GM18907 (cell line): Measurements from ENCODE around the gene KCNK18.

Experiments
- ATAC-seq: cut with Tn5 transposase; IDR thresholded peaks from one replicate; pipeline ENCODE4 v1.9.1; 2021; ENCODE audit warnings: mild to moderate bottlenecking, moderate library complexity; ENCODE audit not compliant: unreplicated experiment

The KCNK18 gene

DNA sequence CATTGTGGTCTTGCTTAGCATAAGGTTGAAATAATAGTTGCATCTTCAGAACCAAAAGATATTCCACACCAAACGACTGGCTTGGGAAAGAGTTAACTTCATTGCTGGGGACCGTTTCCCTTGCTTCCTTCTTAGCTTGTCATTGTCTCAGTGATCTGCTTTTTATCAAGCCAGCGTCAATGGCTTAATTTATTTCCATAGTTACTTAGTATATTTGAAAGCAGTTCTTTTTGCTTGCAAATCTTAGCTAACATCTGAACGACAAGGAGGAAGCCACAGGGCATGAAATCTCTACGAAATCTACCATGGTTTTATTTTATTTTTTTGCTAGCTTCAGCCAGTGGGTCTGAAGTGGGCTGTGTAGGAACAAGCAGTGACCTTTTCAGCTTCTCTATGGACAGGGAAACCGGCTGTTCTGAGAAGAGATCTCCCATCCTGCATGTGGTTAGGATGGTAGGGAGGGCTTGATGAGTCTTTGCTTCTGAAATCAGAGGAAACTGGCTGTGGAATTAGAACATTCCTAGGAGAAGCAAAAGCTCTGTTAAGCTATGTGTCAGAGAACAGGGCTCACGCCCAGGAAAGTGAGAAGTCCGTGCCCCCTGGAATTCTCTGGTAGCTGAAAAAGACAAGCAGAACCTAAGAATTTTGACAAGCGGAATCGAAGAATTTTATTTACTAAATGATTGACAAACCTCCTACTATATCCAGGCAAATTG is 51.6 kb downstream of the KCNK18 start:
- ATAC-seq, result no peak

DNA sequence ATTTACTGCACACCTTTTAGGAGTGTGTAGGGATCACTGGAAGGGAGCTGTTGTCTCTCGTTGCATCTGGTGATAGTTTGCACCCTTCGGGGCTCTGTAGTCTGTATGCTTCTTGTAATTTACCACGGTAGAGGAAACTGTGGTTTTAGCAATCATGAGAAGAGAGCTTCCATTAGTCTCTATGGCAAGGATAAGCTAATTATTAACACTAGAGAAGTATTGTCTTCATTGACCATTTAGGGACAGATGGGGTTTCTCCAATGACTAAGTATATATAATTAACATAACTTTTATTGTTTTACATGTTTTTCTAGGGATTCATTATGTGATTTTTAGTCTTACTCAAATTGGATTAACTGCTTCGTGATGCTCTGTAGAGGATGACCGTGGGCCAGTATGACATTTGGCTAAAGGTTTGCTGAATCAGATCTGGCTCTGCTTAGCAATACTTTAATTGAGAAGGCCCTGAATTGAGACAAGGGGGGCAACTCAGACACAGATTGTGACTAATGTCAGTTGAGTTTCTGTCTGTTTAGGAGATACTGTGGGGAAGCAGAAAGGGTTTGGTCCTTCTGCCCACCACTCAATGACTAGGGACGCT is 52.3 kb downstream of the KCNK18 start:
- ATAC-seq, result peak; percentile 93

DNA sequence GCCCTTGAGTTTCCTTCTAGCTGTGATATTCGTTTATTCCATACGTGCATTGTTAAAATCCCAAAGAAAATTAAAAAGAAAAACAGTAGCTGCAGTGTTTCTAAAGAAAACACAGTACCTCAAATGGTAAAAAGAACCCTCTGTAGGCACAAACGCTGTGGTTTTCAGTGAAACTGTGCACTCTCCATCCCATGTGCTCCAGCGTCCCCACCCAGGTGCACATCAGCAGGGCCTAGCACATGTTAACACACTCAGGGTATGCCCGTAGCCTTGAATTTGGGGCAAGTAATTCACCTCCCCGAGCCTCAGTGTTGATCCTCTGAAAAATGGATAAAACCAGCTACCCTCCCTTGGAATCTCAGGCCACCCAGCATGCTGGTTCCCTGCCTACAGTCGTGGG is 53.1 kb downstream of the KCNK18 start:
- ATAC-seq, result no peak

DNA sequence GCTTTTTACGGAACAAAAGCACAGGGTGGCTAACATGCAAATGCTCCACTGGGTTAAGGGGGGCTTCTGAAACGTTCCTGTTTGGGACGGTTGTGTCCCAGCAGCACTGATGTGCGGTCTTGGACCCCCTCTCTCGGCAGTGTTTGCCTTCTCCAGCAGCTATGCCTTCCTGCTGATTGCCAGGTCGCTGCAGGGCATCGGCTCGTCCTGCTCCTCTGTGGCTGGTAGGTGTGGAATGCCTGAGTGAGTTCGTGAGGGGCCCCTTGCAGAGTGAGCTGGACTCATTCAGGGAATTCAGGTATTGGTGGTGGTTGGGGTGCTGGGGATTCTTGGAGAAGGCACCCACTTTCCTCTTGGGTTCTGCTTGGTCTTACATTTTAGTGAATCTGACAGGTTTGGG is 56.6 kb downstream of the KCNK18 start:
- no peak for ATAC-seq

DNA sequence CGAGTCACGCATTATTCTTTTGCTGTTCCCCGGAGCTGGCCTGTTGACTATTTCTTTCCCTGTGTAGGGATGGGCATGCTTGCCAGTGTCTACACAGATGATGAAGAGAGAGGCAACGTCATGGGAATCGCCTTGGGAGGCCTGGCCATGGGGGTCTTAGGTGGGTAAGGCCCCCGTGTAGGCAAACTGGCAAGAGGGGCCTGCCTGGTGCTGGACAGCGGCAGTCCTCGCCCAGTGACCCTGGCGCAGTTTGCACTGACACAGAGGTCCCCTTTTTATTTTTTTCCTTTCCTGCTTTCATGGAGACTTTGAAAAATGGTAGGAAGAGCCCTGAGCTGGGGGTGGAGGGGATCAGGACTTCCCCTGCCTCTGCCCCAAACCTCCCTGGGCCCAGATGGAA is 57.0 kb downstream of the KCNK18 start:
- no peak for ATAC-seq

DNA sequence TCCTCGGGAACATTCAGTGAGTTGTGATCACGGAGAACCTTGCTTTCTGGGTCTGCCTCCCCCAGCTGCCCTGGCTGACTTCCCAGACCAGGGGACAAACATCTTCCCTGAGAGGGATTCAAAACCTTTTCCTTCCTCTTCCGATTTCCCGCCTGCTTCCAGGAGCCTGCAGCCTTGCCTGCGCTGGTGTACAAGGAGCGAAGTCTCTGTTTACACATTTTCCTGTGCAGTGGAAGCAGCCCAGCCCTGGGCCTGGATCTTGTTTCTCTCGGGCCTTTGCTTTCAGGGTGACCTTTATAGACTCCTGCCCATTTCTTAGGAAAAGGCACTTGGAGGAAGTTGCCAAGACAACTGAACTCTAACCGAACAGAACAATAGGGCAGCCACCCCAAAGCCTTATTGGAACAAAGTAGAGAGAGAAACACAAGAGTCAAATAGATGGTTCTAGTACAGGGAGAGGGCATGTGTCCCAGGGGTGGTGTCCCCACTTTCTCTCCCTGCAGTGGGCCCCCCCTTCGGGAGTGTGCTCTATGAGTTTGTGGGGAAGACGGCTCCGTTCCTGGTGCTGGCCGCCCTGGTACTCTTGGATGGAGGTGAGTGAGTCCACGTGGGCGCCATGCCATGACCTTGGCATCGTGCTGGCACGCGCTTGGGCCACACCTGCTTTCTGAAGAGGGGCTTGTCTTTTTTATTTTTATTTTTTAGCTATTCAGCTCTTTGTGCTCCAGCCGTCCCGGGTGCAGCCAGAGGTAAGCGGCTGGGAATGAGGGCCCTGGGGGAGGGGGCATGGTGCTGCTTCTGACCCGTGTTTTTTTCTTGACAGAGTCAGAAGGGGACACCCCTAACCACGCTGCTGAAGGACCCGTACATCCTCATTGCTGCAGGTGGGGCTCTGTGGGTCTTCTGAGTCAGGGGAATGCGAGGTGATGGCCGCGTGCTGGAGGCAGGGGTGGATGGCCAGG is 57.8 kb downstream of the KCNK18 start:
- no peak for ATAC-seq

DNA sequence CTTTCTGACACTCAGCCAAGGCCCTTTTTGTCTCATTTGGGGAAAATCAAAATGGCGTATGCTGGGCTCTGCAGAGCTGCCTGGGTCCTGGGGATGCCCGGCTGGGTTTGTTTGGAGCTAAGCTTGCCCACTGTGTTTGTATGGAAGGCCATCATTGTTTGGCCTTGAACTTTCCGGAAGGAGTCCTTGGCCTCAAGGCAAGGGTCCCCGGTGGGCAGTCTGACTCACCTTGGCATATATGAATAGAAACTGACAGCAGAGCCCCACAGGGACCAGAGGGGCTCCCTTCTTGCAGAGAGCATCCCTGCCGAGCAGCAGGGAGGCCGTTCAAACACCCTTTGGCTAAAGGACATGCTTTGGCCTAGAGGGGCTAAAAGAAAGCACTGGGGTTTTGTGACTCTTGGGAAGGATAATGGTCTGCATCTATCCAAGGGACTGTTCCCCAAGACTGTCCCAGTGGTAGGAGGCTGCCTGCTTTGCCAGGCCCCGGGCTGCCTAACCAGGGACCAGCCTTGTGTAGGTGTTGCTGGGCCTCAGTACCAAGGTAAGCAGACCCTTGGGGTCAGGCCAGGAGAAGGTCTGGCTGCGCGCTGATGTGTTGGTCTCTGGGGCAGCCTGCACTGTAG is 58.7 kb downstream of the KCNK18 start:
- ATAC-seq, result no peak

DNA sequence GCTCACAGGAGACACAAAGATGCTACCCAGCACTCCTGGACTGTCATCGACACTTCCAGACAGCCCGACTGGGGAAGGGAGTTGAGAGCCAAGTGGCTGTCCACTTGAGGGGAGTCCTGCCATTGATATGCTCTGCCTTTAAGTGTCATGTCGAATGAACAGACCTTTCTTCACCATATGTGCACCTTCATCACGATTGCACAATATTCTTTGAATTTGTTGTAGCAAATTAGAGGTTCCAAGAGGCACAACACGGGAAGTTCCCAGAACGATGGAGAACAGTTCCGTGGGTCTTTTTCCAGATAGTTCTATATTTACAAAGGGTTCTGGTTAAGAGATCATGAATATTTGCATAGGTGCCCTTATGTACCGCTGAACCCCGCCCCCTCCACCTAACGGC is 59.6 kb downstream of the KCNK18 start:
- no peak for ATAC-seq

DNA sequence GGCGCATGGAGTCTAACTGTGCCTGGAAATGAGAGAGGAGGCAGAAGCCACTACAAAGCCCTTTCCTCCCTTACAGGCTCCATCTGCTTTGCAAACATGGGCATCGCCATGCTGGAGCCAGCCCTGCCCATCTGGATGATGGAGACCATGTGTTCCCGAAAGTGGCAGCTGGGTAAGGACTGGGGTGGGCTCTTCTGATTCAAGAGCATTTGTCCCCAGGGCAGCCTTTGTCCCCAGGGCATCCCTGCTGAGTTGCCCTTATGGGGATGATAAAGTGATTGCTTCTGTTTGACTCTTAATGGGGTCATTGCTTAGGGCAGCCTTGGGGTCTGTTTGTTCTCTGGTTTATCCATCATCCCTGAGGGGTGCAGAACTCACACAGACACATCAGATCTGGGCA is 60.4 kb downstream of the KCNK18 start:
- no peak for ATAC-seq

DNA sequence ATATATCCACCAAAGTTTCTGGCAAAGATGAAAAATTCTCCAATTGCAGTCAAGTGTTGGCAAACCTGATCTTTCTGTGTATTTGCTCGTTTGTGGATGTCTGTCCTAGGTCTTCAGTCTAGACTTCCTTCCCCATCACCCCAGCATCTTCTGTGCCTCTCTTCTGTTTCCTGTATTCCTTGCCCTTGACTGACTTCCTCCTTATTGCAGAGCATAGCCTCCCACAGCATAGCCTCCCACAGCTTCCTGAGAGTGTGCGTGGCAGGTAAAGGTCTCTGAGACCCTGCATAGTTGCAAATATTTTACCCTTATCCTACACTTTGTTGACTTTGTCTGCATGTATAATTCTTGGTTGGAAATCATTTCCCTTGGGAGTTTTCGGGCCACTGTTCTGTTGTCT is 62.0 kb downstream of the KCNK18 start:
- no peak for ATAC-seq
